B cell (primary cell): ENCODE data around the gene B4GALT3. TPM values are rescaled to one million over a fixed set of nuclear protein-coding genes. Genes with fewer than 3 reads are reported as not detected.
A peak's percentile ranks its signal among the peaks of the same experiment; 100 is the strongest.

Experiments used
- ATAC-seq: fragments of 200-7000 bp; cut with Tn5 transposase; one replicate; pipeline ENCODE4 v1.10.0; 2021; ENCODE audit warnings: low read depth, mild to moderate bottlenecking, moderate number of reproducible peaks, moderate library complexity
- CTCF ChIA-PET: fragments of 350-600 bp; sonication (Branson Sonifier 250); formaldehyde crosslinking; loops from one replicate; lab custom pipeline; 2021; ENCODE audit warnings: antibody characterized with exemption, inconsistent platforms; lab: Charles Lee
- POLR2A ChIA-PET: fragments of 350-600 bp; sonication (Branson Sonifier 250); formaldehyde crosslinking; loops from one replicate; lab custom pipeline; 2021; ENCODE audit warnings: antibody characterized with exemption; lab: Charles Lee
- DNase-seq: peaks from one replicate; pipeline ENCODE4 v3.0.0; 2013
- H2AFZ ChIP-seq: 2 replicates; pipeline ENCODE4 v1.6.1; 2012; ENCODE audit warnings: mild to moderate bottlenecking, low read depth, low read length; ENCODE audit not compliant: insufficient read depth, poor library complexity, severe bottlenecking
- H3K27ac ChIP-seq, 2 donors: 1 replicate in 1 of 2; 2 replicates in 1 of 2; pipeline ENCODE4 v1.5.1; 2012 to 2013; ENCODE audit warnings: low read length in 2 of 2, mild to moderate bottlenecking in 2 of 2, moderate library complexity in 1 of 2
- H3K27me3 ChIP-seq, 4 experiments: fragments of 200-600 bp in 1 of 4; sonication (generic) in 1 of 4; replicated peaks in 1 of 4; 1 replicate in 2 of 4; 2 replicates in 2 of 4; pipeline versions ENCODE4 v1.6.1 to v1.7.0; 2013 to 2016; ENCODE audit warnings: low read length in 3 of 4, mild to moderate bottlenecking in 2 of 4, mixed read lengths in 1 of 4, moderate library complexity in 1 of 4; ENCODE audit not compliant: insufficient read depth in 4 of 4, control insufficient read depth in 3 of 4; ENCODE audit errors: control extremely low read depth in 1 of 4
- H3K36me3 ChIP-seq, 2 experiments: replicated peaks in 1 of 2; 1 replicate in 1 of 2; 2 replicates in 1 of 2; pipeline versions ENCODE4 v1.6.1 to v1.7.1; 2013; ENCODE audit warnings: low read length in 1 of 2; ENCODE audit not compliant: insufficient read depth in 2 of 2, control insufficient read depth in 1 of 2; ENCODE audit errors: control extremely low read depth in 1 of 2, extremely low read depth in 1 of 2
- H3K4me1 ChIP-seq, 2 donors: fragments of 200-600 bp in 1 of 2; sonication (generic) in 1 of 2; 1 replicate in 1 of 2; 2 replicates in 1 of 2; pipeline versions ENCODE4 v1.5.1 to v1.6.1; 2013 to 2017; ENCODE audit warnings: low read length in 2 of 2; ENCODE audit not compliant: control insufficient read depth in 2 of 2, insufficient read depth in 2 of 2
- H3K4me2 ChIP-seq: replicated peaks from 2 replicates; pipeline ENCODE3; 2012; ENCODE audit warnings: mild to moderate bottlenecking, low read depth, low read length; ENCODE audit not compliant: poor library complexity, severe bottlenecking
- H3K4me3 ChIP-seq, 5 experiments: fragments of 200-600 bp in 1 of 5; sonication (generic) in 1 of 5; 1 replicate in 3 of 5; 2 replicates in 2 of 5; pipeline versions ENCODE4 v1.5.1 to v1.7.0; 2011 to 2016; ENCODE audit warnings: low read length in 4 of 5, mild to moderate bottlenecking in 4 of 5, low read depth in 2 of 5, control low read depth in 1 of 5, moderate library complexity in 1 of 5; ENCODE audit not compliant: insufficient read depth in 1 of 5; ENCODE audit errors: control extremely low read depth in 1 of 5, extremely low read depth in 1 of 5
- H3K79me2 ChIP-seq: fragments of 200-600 bp; sonication (generic); one replicate; pipeline ENCODE4 v1.6.0; 2016; ENCODE audit warnings: low read length; ENCODE audit not compliant: control insufficient read depth, insufficient read depth
- H3K9ac ChIP-seq: fragments of 200-600 bp; sonication (generic); 2 replicates; pipeline ENCODE4 v1.6.1; 2017; ENCODE audit warnings: mild to moderate bottlenecking, low read length, moderate library complexity
- H3K9me3 ChIP-seq, 3 donors: one replicate each; pipeline versions ENCODE4 v1.6.1 to v1.7.1; 2013; ENCODE audit warnings: low read length in 2 of 3; ENCODE audit not compliant: control insufficient read depth in 2 of 3, insufficient read depth in 1 of 3; ENCODE audit errors: control extremely low read depth in 1 of 3
- H4K20me1 ChIP-seq: 2 replicates; pipeline ENCODE4 v1.6.0; 2012; ENCODE audit warnings: mild to moderate bottlenecking, low read length; ENCODE audit not compliant: insufficient read depth, control insufficient read depth, poor library complexity, severe bottlenecking
- H3K27ac Mint-ChIP-seq: one replicate; pipeline ENCODE4 v1.8.0; 2021; ENCODE audit warnings: mixed read lengths
- H3K27me3 Mint-ChIP-seq: one replicate; pipeline ENCODE4 v1.8.0; 2021; ENCODE audit warnings: mixed read lengths
- H3K4me1 Mint-ChIP-seq: one replicate; pipeline ENCODE4 v1.8.0; 2021; ENCODE audit warnings: mixed read lengths
- H3K4me3 Mint-ChIP-seq: one replicate; pipeline ENCODE4 v1.8.0; 2021; ENCODE audit warnings: mixed read lengths
- H3K9me3 Mint-ChIP-seq: one replicate; pipeline ENCODE4 v1.8.0; 2022; ENCODE audit warnings: mixed read lengths; ENCODE audit not compliant: insufficient read depth
- CTCF ChIP-seq: fragments of 200-600 bp; IDR thresholded peaks from one replicate; pipeline ENCODE4 v1.8.0; 2022; ENCODE audit warnings: antibody characterized with exemption, mild to moderate bottlenecking
- EZH2 ChIP-seq: IDR thresholded peaks from 2 replicates; pipeline ENCODE4 v1.6.1; 2012; ENCODE audit warnings: borderline replicate concordance, low read depth, mild to moderate bottlenecking, moderate library complexity, low read length; ENCODE audit not compliant: insufficient read depth, poor library complexity, severe bottlenecking
- WGBS: methylation state at CpG from one replicate; pipeline ENCODE4 v1.1.5; 2013; ENCODE audit warnings: missing lambda C conversion rate; ENCODE audit not compliant: insufficient coverage; 5-methylcytosine and 5-hydroxymethylcytosine counted together
- intact Hi-C: fragments of 100-400 bp; cut with micrococcal nuclease; formaldehyde crosslinking; loops from one replicate; pipeline ENCODE4 v1.10.0; 2022
- polyA plus RNA-seq: library from polyadenylated mRNA; depleted of rRNA; stranded (reverse); fragments of >200 nt; gene quantifications from 2 replicates; pipeline ENCODE4 v1.2.3, GENCODE V29; 2012
- total RNA-seq, 2 donors: library from RNA; stranded (reverse); fragments of 120-200 nt in 1 of 2; gene quantifications; 1 replicate in 1 of 2; 2 replicates in 1 of 2; pipeline versions ENCODE4 v1.2.3 to v1.2.4, GENCODE V29; 2013 to 2022

Gene B4GALT3
- total and polyA plus RNA-seq, 2 donors (not counting 1 experiment from before 2014, with no cell fraction given) = 37.6 to 59.6 TPM

- WGBS = 0% methylated on average over 1 of the region's 3 CpGs
- H3K27me3 ChIP-seq = no peaks in the 10 kb centered on the region
- peak overlapping the region; percentile 86 to 94 for H3K27ac ChIP-seq
- H4K20me1 ChIP-seq = no peaks in the 10 kb centered on the region
- peaks cover 66 to 82% of the 10 kb centered on the region in 2 donors for H3K4me1 ChIP-seq
- CTCF ChIA-PET = interaction anchor here (1.2 to 1.7 kb wide), 2 partner anchors 21 to 29 kb away, joined by 3 to 6 read pairs; partner anchors contain the start of gene PPOX
- no peak overlapping the region for H3K9ac ChIP-seq
- H3K4me3 ChIP-seq = peak overlapping the region in 1 of 5 experiments; percentile 2
- H3K9me3 Mint-ChIP-seq = no peaks in the 10 kb centered on the region
- POLR2A ChIA-PET = interaction anchor here (1.2 kb wide), 1 partner anchor 15 kb away, joined by 9 read pairs; no protein-coding TSS in a partner anchor
- H3K27ac Mint-ChIP-seq = peak overlapping the region; percentile 93
- H3K4me3 Mint-ChIP-seq = peak overlapping the region; percentile 55
- no peaks in the 10 kb centered on the region for H3K27me3 Mint-ChIP-seq
- no peaks in the 10 kb centered on the region for H3K36me3 ChIP-seq
- DNase-seq (no peak), ATAC-seq (no peak)
- TF ChIP-seq EZH2 = no peak
- no peak for TF ChIP-seq CTCF
- peak overlapping the region; percentile 70 for H3K4me2 ChIP-seq
- intact Hi-C loops = loop anchor here (2.0 to 5.0 kb wide), 2 partner anchors 15 to 35 kb away; partner anchors contain the start of genes NDUFS2 and UFC1
- no peaks in the 10 kb centered on the region for H3K9me3 ChIP-seq
- H2AFZ ChIP-seq = peak overlapping the region; percentile 63
- peaks cover 20% of the 10 kb centered on the region for H3K79me2 ChIP-seq
- peaks cover 69% of the 10 kb centered on the region for H3K4me1 Mint-ChIP-seq
These were observed 10.0 kb upstream of the B4GALT3 start for GRCh38 chr1:161187311-161187710.

GRCh38 chr1:161185732-161186311, 8.5 kb upstream of the B4GALT3 start:
- H3K4me3 ChIP-seq = peak overlapping the region; percentile 12 to 63 (median 33)
- peak overlapping the region; percentile 70 for H3K4me2 ChIP-seq
- peaks cover 73 to 88% of the 10 kb centered on the region in 2 donors for H3K4me1 ChIP-seq
- ATAC-seq (peak; percentile 57), DNase-seq (peak; percentile 83)
- peaks cover 74% of the 10 kb centered on the region for H3K4me1 Mint-ChIP-seq
- H3K9ac ChIP-seq = peak overlapping the region; percentile 55
- H3K27me3 ChIP-seq = no peaks in the 10 kb centered on the region
- ChIA-PET POLR2A (interaction anchor here (0.6 to 1.4 kb wide), 4 partner anchors 10 to 120 kb away, joined by 3 to 4 read pairs (median 4); no protein-coding TSS in a partner anchor), CTCF (interaction anchor here (0.6 to 2.7 kb wide), 12 partner anchors 9 to 197 kb away, joined by 3 to 13 read pairs (median 3); partner anchors contain the start of genes ADAMTS4, NDUFS2, PPOX and TOMM40L)
- H2AFZ ChIP-seq = no peak overlapping the region
- H3K9me3 Mint-ChIP-seq = no peaks in the 10 kb centered on the region
- intact Hi-C loops = loop anchor here (1.0 to 5.0 kb wide), 5 partner anchors 9 to 128 kb away; partner anchors contain the start of genes B4GALT3, DEDD, NDUFS2 and SDHC
- peak overlapping the region; percentile 71 for H3K4me3 Mint-ChIP-seq
- WGBS = no CpG with 5 or more reads among the region's 2 CpGs
- H3K27ac Mint-ChIP-seq = peak overlapping the region; percentile 93
- peaks cover 7% of the 10 kb centered on the region for H3K79me2 ChIP-seq
- H3K27ac ChIP-seq = peak overlapping the region; percentile 86 to 94
- H3K27me3 Mint-ChIP-seq = no peaks in the 10 kb centered on the region
- TF ChIP-seq CTCF (no peak), EZH2 (no peak)
- no peaks in the 10 kb centered on the region for H3K9me3 ChIP-seq
- H3K36me3 ChIP-seq = no peaks in the 10 kb centered on the region
- no peaks in the 10 kb centered on the region for H4K20me1 ChIP-seq
